ENCODE measurements around the gene ESYT1. TPM values are rescaled to one million over a fixed set of nuclear protein-coding genes. Genes with fewer than 3 reads are reported as not detected.
"Not testable (repeated sequence)": the region's sequence is repeated elsewhere in the genome, so short reads cannot be mapped to it uniquely, and the experiment has no call there.

The ESYT1 gene
- total RNA-seq, 1 experiment from 2014 or later = 86.7 TPM

DNA sequence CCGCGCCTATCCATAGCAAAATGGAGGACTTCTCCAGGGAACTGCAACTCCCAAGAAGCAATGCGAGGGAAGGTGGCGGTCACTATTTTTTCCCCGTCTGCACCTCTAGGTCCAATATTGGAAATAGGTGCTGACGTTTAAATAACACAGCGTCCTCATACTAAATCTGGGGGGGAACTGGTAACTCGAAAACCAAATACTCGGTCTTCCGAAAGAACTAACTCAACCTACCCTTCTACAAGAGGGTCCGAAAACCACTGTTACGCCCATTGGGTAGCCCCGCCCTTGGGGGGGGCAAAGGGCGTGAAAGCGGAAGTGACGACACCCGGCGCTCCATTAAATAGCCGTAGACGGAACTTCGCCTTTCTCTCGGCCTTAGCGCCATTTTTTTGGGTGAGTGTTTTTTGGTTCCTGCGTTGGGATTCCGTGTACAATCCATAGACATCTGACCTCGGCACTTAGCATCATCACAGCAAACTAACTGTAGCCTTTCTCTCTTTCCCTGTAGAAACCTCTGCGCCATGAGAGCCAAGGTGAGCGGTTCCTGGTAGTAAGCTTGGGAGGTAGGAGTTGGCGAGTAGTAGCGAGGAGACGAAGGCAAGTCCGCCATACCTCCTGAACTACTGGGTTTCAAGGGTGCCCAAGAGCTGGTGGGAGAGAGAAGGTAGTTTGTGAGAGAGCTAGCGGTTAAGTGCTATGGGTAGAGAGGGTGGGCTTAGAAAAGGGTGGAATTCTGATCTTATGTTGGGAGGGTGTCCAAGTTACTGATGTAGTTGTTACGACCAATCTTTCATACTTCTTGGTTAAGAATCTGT, 11.6 kb upstream of the ESYT1 start, which contains the start of gene RPL41:
TSS of gene RPL41 (plus strand) at position 367 of the 815 bp plus-strand sequence.
- Histone ChIP-seq H3K27ac (peak within 1 kb of the TSS; percentile 93), H3K4me3 (peak within 1 kb of the TSS; percentile 73), H3K4me1 (peaks cover 21% of the 10 kb centered on the region), H3K36me3 (peaks cover 32% of the 10 kb centered on the region), H3K9me3 (replicated peaks) (no peaks in the 10 kb centered on the region), H3K27me3 (no peaks in the 10 kb centered on the region; the same call in 1 of the 2 replicates)
- DNase-seq = peak; percentile 92 to 97

DNA sequence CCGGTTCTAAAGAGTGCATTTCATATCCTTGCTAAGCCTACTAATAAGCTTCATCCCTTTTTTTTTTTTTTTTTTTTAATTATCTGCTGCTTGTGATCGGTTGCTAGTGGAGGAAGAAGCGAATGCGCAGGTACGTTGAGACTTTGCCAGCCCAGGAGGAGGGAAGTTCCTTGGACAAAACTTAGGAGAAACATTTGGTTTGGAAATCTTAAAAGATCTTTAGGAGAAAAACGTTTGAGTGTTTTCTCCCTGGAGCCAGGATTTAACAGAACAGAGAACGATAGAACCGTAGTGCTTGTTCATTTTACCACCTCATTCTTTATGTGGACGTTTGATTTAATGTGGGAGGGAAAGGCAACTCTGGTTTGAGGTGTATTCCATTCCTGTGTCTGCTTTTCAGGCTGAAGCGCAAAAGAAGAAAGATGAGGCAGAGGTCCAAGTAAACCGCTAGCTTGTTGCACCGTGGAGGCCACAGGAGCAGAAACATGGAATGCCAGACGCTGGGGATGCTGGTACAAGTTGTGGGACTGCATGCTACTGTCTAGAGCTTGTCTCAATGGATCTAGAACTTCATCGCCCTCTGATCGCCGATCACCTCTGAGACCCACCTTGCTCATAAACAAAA, 10.9 kb upstream of the ESYT1 start:
- Histone ChIP-seq H3K27ac (peak overlapping the region; percentile 93), H3K36me3 (peaks cover 25% of the 10 kb centered on the region), H3K4me1 (peaks cover 21% of the 10 kb centered on the region), H3K4me3 (peak overlapping the region; percentile 73)
- H3K9me3 ChIP-seq (replicated peaks); DNase-seq; H3K27me3 ChIP-seq: not testable (repeated sequence)

DNA sequence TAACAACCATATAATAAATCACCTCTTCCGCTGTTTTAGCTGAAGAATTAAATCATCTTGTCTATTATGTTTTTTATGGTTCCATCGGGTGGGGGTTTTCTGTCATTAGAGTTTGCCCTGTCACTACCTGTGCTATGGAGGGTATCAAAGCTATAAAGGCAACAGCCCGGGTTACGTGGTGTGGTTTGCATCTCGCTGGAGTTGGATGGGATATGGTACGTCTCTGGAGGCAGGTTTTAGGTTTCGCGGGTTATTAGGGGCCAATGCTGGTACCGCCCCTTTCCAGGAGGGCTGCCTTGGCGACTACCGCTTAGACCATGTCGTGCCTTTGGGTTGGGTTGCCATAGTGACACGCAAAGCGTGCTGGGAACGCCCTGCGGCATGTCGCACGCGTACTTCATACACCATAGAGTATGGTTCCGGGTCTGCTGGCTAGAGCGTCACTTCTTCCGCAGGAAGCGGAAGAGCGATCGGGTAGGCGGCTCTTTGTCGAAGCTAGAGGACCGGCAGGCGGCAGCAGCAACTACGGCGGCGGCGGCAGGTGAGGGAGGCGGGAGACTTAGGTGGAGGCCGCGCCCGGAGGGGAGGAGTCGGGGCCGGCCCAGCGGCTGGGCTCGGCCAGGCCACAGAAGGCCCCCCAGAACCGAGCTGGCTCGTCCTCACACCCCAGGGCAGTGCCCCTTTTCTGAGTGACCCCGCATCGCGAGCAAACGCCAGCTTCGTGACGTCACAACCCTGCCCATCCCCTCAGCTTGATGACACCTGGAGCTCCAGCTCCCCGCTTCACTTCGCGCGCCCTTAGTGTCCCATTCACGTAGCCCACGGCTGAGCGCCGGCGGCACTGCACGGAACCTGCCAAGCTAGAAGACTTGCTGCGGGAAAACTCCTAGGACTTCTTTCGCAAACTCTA, 10.0 kb upstream of the ESYT1 start, which contains the start of gene ZC3H10:
TSS of gene ZC3H10 (plus strand) at position 489 of the 910 bp plus-strand sequence. CDS start 2,297 bp downstream, outside the sequence.
- H3K36me3 ChIP-seq = peaks cover 19% of the 10 kb centered on the region
- H3K9me3 ChIP-seq (replicated peaks) = no peaks in the 10 kb centered on the region
- H3K4me1 ChIP-seq = peaks cover 21% of the 10 kb centered on the region
- peak; percentile 99 for DNase-seq
- H3K4me3 ChIP-seq = peak within 1 kb of the TSS; percentile 73
- H3K27ac ChIP-seq = peak within 1 kb of the TSS; percentile 93
- H3K27me3 ChIP-seq = no peaks in the 10 kb centered on the region; the same call in 1 of the 2 replicates

DNA sequence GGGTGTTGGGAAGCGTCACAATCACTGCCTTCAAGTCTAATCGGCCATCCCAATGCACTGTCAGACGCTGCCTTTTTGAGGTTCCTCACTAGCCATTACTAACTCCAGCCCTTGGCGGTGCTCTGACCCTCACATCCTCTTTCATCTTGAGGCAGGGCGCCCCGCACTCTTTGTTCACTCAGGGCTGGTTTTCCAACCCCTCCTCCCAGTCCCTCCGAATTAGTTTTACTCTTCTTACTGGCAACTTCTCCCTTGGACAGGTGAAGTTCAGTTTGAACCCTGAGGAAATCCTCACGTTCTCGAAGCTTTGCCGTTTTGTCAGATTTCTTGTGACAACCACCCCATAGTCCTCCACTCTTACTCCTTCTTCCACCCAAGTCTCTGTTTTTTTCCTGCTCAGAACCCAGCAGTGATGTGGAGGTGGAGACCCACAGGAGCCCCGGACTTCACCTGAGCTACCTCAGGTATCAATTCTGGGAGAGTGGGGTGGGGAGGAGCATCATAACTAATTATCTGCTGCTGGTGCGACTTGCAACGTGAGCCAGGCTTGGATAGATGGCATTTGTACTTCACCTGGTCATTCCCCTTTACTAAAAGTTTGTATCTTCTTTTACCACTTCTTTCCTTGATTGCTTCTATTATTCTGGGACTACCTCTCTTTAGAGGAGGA, 9.2 kb upstream of the ESYT1 start:
- Histone ChIP-seq H3K36me3 (peaks cover 13% of the 10 kb centered on the region), H3K27ac (peak overlapping the region; percentile 20; the same call in 1 of the 2 replicates), H3K9me3 (replicated peaks) (no peaks in the 10 kb centered on the region), H3K4me1 (peaks cover 21% of the 10 kb centered on the region), H3K27me3 (no peaks in the 10 kb centered on the region; the same call in 1 of the 2 replicates), H3K4me3 (peak overlapping the region; percentile 73)
- no peak for DNase-seq

DNA sequence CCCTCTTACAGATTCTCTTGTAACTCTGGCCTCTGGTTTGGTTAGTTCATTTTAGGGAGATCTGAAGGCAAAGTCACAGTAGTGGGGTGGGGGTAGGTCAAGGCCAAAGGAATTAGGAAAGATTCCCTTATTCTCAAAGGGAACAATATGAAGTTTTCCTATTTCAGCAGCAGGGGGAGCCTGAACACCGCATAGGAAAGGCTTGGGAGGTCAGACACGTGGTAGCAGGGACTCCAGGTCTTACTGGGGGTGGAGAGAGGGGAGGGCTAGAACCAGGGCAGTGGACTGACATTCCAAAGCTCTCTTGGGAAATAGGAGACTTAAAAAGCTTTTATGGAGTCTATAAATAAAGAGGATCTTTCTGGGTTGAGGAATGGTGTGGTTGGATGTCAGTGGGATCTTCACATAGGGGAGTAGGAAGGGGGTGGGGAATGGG, 8.7 kb upstream of the ESYT1 start:
- Histone ChIP-seq H3K4me3 (no peak overlapping the region), H3K9me3 (replicated peaks) (no peaks in the 10 kb centered on the region), H3K27ac (peak overlapping the region; percentile 4; the same call in 1 of the 2 replicates), H3K27me3 (no peaks in the 10 kb centered on the region; the same call in 1 of the 2 replicates), H3K36me3 (peaks cover 13% of the 10 kb centered on the region), H3K4me1 (peaks cover 21% of the 10 kb centered on the region)
- peak; percentile 92 to 94 for DNase-seq

DNA sequence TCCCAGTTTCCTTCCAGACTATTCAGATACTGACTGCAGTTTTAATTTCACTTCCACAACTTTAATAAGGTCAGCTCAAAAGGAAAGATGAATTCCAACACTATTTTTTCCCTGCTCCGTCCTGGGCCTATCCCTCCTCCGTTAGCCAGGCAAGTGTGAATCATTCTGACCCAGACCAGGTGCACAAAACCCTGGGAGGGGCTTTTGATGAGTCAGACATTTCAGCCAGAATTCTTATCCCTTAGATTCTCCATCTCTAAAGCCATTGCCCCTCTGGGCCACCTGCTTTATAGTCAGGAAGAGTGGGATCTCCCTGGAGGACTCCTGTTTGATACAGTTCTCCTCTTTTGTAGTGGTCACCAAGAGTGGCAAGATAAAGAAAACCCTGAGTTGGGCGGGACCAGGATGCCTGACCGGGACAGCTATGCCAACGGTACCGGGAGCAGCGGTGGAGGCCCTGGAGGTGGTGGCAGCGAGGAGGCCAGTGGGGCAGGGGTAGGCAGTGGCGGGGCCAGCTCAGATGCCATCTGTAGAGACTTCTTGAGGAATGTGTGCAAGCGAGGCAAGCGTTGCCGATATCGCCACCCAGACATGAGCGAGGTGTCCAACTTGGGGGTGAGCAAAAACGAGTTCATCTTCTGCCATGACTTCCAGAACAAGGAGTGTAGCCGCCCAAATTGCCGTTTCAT, 7.8 kb upstream of the ESYT1 start:
- Histone ChIP-seq H3K27me3 (no peaks in the 10 kb centered on the region; the same call in 1 of the 2 replicates), H3K27ac (peak overlapping the region; percentile 4; the same call in 1 of the 2 replicates)

DNA sequence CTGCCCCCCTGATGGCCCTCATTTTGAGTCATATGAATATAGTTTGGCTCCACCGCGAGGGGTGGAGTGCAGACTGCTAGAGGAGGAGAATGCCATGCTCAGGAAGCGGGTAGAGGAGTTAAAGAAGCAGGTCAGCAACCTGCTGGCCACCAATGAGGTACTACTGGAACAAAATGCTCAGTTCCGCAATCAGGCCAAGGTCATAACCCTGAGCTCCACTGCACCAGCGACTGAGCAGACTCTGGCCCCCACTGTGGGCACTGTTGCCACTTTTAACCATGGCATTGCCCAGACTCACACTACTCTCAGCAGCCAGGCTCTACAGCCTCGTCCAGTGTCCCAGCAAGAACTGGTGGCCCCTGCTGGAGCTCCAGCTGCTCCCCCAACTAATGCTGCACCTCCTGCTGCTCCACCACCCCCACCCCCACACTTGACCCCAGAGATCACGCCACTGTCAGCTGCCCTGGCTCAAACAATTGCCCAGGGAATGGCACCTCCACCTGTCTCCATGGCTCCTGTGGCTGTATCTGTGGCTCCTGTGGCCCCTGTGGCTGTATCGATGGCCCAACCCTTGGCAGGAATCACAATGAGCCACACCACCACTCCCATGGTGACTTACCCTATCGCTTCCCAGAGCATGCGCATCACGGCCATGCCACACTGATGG, 6.7 kb upstream of the ESYT1 start:
- no peak overlapping the region for H3K27ac ChIP-seq
- H3K4me1 ChIP-seq = peaks cover 18% of the 10 kb centered on the region
- H3K9me3 ChIP-seq (replicated peaks) = no peaks in the 10 kb centered on the region
- H3K36me3 ChIP-seq = peaks cover 13% of the 10 kb centered on the region
- no peaks in the 10 kb centered on the region; the same call in 1 of the 2 replicates for H3K27me3 ChIP-seq
- H3K4me3 ChIP-seq = no peak overlapping the region
- no peak for DNase-seq

More for the DNA sequence above, 7.8 kb upstream of the ESYT1 start:
- Histone ChIP-seq H3K4me3 (no peak overlapping the region), H3K36me3 (peaks cover 13% of the 10 kb centered on the region), H3K9me3 (replicated peaks) (no peaks in the 10 kb centered on the region), H3K4me1 (peaks cover 19% of the 10 kb centered on the region)
- DNase-seq = peak in 1 of 2 experiments; percentile 35

DNA sequence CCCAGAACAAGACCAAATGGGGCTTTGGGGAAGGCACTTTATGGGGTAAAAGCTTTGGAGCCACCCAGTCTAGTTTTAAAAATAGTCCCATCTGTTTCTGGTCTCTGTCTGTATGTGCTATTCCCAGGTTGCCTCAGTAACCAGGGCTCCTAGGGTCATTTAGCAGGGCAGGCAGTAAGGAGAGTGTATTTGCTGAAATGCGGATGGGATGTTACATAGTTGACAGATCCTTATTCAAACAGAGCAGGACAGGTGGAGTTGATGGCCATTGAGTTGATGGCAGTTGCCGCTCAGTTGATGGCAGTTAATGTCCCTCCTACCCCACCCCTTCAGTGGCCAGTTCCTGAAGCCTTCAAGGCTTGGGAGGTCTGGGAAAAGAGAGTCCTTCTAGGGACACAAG, 5.4 kb upstream of the ESYT1 start:
- H3K4me1 ChIP-seq = peaks cover 28% of the 10 kb centered on the region
- H3K27ac ChIP-seq = no peak overlapping the region
- H3K27me3 ChIP-seq = no peaks in the 10 kb centered on the region
- DNase-seq = no peak
- H3K9me3 ChIP-seq (replicated peaks) = no peaks in the 10 kb centered on the region
- H3K36me3 ChIP-seq = peaks cover 2% of the 10 kb centered on the region
- no peak overlapping the region for H3K4me3 ChIP-seq

DNA sequence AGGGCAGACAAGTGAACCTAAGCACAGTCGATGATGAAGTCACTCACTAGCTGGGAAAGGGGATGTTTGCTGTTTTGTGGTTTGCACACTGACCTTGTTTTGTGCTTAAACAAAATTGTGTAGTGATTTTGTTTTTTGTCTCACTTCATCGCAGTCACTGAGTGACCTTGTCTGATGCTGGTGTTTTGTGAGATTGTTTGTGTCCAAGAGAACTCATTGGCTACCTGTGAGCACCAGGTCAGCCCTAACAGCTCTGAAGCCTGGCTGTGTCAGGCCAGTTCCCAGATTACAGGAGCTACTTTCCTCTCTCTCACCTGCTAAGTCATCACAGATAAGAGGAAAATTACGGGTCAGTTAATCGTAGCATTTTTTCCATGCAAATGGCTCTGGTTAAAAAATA, 3.9 kb upstream of the ESYT1 start:
- no peak for DNase-seq
- peaks cover 24% of the 10 kb centered on the region for H3K4me1 ChIP-seq
- H3K9me3 ChIP-seq (replicated peaks) = no peaks in the 10 kb centered on the region
- H3K27me3 ChIP-seq = no peaks in the 10 kb centered on the region
- H3K4me3 ChIP-seq = no peak overlapping the region
- no peaks in the 10 kb centered on the region for H3K36me3 ChIP-seq
- no peak overlapping the region for H3K27ac ChIP-seq

DNA sequence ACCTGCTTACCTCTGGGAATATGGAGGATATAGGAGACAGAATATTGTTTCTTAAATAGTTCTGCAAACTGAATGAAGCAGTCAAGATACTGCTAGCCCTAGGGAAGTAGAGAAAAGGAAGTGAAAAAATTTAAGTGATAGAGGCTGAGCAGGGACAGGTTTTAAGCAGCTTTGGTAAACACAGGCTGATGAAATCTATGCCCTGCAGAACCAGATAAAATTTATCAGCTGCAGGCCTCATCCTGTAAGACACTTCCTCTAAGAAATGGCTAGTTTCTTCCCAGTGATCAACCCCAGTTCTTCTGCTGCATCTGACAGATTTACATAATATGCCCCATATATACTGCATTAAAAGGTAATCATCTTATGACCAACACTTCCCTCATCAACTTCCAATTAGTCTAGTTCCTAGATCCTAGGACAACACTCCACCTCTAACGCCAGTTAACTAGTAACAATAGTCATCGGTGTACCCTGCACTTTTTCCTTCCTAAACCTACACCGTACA, 1.3 kb upstream of the ESYT1 start:
- Histone ChIP-seq H3K27ac (no peak overlapping the region), H3K36me3 (peaks cover 11% of the 10 kb centered on the region; the same call in 1 of the 2 replicates), H3K4me1 (peaks cover 14% of the 10 kb centered on the region), H3K4me3 (no peak overlapping the region; the same call in 1 of the 2 replicates), H3K9me3 (replicated peaks) (no peaks in the 10 kb centered on the region), H3K27me3 (no peaks in the 10 kb centered on the region)
- no peak for DNase-seq

DNA sequence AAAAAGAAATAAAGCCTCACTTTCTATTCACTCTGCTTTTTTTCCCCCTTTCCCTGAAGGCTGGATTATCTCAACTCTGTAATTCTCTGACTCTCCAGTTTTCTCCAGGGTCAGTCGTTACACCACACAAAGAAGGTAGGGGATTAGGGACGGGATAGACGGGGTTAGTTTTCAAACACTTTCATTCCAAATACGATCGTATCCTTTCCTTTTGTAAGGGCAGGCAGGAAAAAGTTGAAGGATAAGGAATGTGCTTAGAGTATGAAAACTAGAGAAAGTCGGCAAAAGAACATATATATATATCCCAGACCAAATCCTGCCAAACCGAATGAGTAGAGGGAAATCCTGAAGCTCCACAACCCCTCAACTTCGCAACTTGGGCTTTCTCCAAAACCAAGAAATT, 581 bp upstream of the ESYT1 start:
- H3K27ac ChIP-seq = peak overlapping the region; percentile 51
- DNase-seq = no peak
- no peaks in the 10 kb centered on the region for H3K27me3 ChIP-seq
- no peaks in the 10 kb centered on the region for H3K9me3 ChIP-seq (replicated peaks)
- H3K4me3 ChIP-seq = peak overlapping the region; percentile 51
- peaks cover 16% of the 10 kb centered on the region for H3K36me3 ChIP-seq
- H3K4me1 ChIP-seq = peaks cover 14% of the 10 kb centered on the region

DNA sequence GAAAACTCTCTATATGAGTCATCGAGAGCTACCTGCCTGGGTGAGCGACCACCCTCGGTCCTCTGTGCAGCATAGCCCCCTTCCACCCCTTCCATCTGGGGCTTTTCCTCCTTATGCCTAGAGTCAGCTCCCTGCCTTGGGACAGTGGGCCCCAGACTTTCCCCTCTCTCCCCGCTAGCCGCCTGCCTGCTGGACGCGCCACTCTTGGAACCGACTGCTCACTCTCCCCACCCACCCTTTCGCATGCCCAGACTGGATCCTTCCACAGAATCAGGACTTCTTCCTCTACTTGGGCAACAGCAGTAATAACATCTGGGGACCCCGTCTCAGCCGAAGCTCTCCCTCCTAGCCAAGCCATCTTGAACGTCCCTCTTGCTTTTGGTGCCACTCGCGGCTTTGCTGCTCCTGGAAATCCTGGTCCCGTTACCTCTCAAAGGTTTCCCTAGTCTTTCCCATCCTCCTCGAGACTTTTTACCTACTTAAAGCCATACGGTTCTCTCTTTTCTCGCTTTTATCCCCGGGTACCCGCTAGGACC, 671 bp downstream of the ESYT1 start:
- Histone ChIP-seq H3K4me3 (peak overlapping the region; percentile 74), H3K27me3 (no peaks in the 10 kb centered on the region), H3K4me1 (peaks cover 14% of the 10 kb centered on the region), H3K36me3 (peaks cover 25% of the 10 kb centered on the region), H3K9me3 (replicated peaks) (no peaks in the 10 kb centered on the region), H3K27ac (peak overlapping the region; percentile 47; the same call in 1 of the 2 replicates)
- DNase-seq = peak; percentile 22 to 46

All from SJCRH30 (cell line).